ENCODE measurements around the gene CD72.

Gene CD72

DNA sequence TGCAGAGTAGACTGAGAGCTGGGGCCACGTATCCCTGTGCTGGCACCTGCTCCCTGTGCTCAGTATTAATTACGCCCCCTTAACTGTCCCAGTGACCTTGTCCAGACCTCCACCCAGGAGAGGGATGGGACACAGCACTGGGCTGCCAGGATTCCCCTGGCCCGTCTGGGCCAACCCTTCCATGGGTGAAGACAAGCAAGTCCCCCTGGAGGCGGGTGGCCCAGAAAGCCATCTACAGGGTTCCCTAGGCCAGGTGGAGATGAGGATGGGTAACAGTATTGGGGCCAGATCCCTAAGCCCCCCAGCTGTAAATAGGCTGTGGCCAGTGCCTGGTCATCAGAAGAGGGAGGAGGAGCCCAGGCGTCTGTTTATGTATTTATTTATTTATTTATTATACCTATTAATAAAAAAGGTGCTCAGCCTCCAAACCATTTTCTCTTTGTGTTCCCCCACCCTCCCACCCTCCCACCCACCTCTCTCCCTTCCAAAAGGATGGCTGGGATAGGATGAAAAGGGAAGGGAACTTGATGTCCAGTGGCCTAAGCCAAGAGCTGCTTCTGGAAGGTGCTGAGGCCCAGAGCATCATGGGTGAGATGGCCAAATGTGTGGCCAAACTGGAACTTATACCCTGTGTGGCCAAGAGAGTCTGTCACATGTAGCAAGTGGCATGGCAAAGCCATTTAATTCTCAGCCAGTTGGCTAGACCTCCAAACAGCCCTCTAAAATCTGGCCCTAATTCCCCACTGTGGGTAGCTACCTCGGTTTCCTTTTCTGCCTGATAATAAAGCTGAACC, 56.5 kb downstream of the CD72 start:
- TF ChIP-seq NFIC (IDR thresholded peaks at IDR 0.05) (no peak), TEAD4 (IDR thresholded peaks at IDR 0.05) (no peak), EP300 (IDR thresholded peaks at IDR 0.05; ENCODE audit: borderline replicate concordance) (no peak), YY1 (IDR thresholded peaks at IDR 0.05; ENCODE audit: low read depth) (no peak), TCF12 (IDR thresholded peaks at IDR 0.05; ENCODE audit: low read depth) (no peak), RAD21 (IDR thresholded peaks at IDR 0.05; ENCODE audit: low read depth) (no peak), TAF1 (IDR thresholded peaks at IDR 0.05; ENCODE audit: low read depth) (no peak), ZBTB7A (IDR thresholded peaks at IDR 0.05; ENCODE audit: low read depth) (no peak), FOXM1 (IDR thresholded peaks at IDR 0.05; ENCODE audit: borderline replicate concordance, low read depth) (no peak), EGR1 (IDR thresholded peaks at IDR 0.05) (no peak), CEBPB (IDR thresholded peaks at IDR 0.05) (no peak), CREB1 (IDR thresholded peaks at IDR 0.05; ENCODE audit: low read depth) (no peak)
- TF ChIP-seq, protein P1, sequence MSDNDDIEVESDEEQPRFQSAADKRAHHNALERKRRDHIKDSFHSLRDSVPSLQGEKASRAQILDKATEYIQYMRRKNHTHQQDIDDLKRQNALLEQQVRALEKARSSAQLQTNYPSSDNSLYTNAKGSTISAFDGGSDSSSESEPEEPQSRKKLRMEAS (IDR thresholded peaks at IDR 0.05) = no peak
- TF ChIP-seq, protein P2, sequence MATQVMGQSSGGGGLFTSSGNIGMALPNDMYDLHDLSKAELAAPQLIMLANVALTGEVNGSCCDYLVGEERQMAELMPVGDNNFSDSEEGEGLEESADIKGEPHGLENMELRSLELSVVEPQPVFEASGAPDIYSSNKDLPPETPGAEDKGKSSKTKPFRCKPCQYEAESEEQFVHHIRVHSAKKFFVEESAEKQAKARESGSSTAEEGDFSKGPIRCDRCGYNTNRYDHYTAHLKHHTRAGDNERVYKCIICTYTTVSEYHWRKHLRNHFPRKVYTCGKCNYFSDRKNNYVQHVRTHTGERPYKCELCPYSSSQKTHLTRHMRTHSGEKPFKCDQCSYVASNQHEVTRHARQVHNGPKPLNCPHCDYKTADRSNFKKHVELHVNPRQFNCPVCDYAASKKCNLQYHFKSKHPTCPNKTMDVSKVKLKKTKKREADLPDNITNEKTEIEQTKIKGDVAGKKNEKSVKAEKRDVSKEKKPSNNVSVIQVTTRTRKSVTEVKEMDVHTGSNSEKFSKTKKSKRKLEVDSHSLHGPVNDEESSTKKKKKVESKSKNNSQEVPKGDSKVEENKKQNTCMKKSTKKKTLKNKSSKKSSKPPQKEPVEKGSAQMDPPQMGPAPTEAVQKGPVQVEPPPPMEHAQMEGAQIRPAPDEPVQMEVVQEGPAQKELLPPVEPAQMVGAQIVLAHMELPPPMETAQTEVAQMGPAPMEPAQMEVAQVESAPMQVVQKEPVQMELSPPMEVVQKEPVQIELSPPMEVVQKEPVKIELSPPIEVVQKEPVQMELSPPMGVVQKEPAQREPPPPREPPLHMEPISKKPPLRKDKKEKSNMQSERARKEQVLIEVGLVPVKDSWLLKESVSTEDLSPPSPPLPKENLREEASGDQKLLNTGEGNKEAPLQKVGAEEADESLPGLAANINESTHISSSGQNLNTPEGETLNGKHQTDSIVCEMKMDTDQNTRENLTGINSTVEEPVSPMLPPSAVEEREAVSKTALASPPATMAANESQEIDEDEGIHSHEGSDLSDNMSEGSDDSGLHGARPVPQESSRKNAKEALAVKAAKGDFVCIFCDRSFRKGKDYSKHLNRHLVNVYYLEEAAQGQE (IDR thresholded peaks at IDR 0.05; ENCODE audit: low read depth) = no peak
- TF ChIP-seq, protein P3, sequence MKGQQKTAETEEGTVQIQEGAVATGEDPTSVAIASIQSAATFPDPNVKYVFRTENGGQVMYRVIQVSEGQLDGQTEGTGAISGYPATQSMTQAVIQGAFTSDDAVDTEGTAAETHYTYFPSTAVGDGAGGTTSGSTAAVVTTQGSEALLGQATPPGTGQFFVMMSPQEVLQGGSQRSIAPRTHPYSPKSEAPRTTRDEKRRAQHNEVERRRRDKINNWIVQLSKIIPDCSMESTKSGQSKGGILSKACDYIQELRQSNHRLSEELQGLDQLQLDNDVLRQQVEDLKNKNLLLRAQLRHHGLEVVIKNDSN (IDR thresholded peaks at IDR 0.05) = no peak

DNA sequence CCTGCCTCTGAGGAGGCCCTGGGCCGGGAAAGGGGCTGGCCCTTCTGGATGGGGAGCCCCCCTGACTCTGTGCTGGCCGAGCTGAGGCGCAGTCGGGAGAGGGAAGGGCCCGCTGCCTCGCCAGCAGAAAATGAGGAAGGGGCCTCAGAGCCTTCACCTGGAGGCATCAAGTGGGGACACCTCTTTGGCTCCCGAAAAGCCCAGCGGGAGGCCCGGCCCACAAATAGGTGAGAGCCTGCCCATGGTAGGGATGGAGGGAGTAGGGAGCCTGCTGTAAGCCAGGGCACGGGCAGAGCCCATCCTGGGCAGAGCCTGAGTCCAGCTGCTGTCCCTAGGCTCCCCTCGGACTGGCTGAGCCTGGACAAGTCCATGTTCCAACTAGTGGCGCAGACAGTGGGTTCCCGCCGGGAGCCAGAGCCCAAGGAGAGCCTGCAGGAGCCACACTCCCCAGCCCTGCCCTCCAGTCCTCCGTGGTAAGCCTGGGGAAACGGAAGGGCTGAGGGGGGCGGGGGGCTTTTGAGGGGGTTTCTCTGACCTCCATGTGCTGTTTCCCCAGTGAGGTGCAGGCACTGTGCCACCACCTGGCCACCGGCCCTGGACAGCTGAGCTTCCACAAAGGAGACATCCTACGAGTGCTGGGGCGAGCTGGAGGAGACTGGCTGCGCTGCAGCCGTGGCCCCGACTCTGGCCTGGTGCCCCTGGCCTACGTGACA, 57.4 kb downstream of the CD72 start:
- TF ChIP-seq, protein P3 (IDR thresholded peaks at IDR 0.05) = no peak
- TF ChIP-seq, protein P1 (IDR thresholded peaks at IDR 0.05) = no peak
- TF ChIP-seq FOXM1 (IDR thresholded peaks at IDR 0.05; ENCODE audit: borderline replicate concordance, low read depth) = no peak
- no peak for TF ChIP-seq EP300 (IDR thresholded peaks at IDR 0.05; ENCODE audit: borderline replicate concordance)
- no peak for TF ChIP-seq YY1 (IDR thresholded peaks at IDR 0.05; ENCODE audit: low read depth)
- no peak for TF ChIP-seq EGR1 (IDR thresholded peaks at IDR 0.05)
- TF ChIP-seq RAD21 (IDR thresholded peaks at IDR 0.05; ENCODE audit: low read depth) = no peak
- TF ChIP-seq, protein P2 (IDR thresholded peaks at IDR 0.05; ENCODE audit: low read depth) = no peak
- TF ChIP-seq ZBTB7A (IDR thresholded peaks at IDR 0.05; ENCODE audit: low read depth) = no peak
- no peak for TF ChIP-seq NFIC (IDR thresholded peaks at IDR 0.05)
- no peak for TF ChIP-seq CREB1 (IDR thresholded peaks at IDR 0.05; ENCODE audit: low read depth)
- TF ChIP-seq TCF12 (IDR thresholded peaks at IDR 0.05; ENCODE audit: low read depth) = no peak
- TF ChIP-seq CEBPB (IDR thresholded peaks at IDR 0.05) = no peak
- TF ChIP-seq TAF1 (IDR thresholded peaks at IDR 0.05; ENCODE audit: low read depth) = no peak
- no peak for TF ChIP-seq TEAD4 (IDR thresholded peaks at IDR 0.05)
